A549 (cell line): ENCODE data around the gene GPANK1. TPM values are rescaled to one million over a fixed set of nuclear protein-coding genes. Genes with fewer than 3 reads are reported as not detected.

Experiments
- ATAC-seq, 2 experiments: fragments of 200-7000 bp in 1 of 2; fragments of >200 bp in 1 of 2; cut with Nextera tagmentation in 1 of 2; cut with Tn5 transposase in 1 of 2; 3 replicates each; pipeline versions ENCODE4 v1.8.0 to v1.9.1; 2018 to 2020; ENCODE audit warnings: mild to moderate bottlenecking in 1 of 2, moderate library complexity in 1 of 2
- CTCF ChIA-PET: fragments of 300-600 bp; sonication (Branson Sonifier 250); formaldehyde crosslinking; extraction: SDS; loops from one replicate; lab custom pipeline; 2021; ENCODE audit warnings: antibody characterized with exemption, inconsistent platforms; lab: Yijun Ruan, JAX
- POLR2A ChIA-PET: fragments of 350-600 bp; formaldehyde crosslinking; extraction: SDS; loops from one replicate; lab custom pipeline; 2021; ENCODE audit warnings: antibody characterized with exemption, inconsistent platforms; lab: Yijun Ruan, JAX
- DNase-seq, 2 experiments: peaks; one replicate each; pipeline versions ENCODE4 v3.0.0 to v3.0.0-alpha.2; 2011 to 2016; ENCODE audit warnings: low read depth in 1 of 2, low spot score in 1 of 2
- FAIRE-seq: peaks from 2 replicates; lab custom pipeline; 2011; peaks lifted over from hg19 to GRCh38; lab: Jason Lieb, UNC
- H3K27ac ChIP-seq, 2 experiments: fragments of >200 bp; sonication (Bioruptor Twin); formaldehyde crosslinking; 3 replicates each; pipeline ENCODE4 v1.5.1; 2016 to 2017
- H3K4me1 ChIP-seq: fragments of >200 bp; sonication (Bioruptor Twin); formaldehyde crosslinking; 3 replicates; pipeline ENCODE4 v1.6.1; 2016
- H3K4me2 ChIP-seq: fragments of >200 bp; sonication (Bioruptor Twin); formaldehyde crosslinking; 3 replicates; pipeline ENCODE4 v1.6.1; 2016
- H3K4me3 ChIP-seq: fragments of >200 bp; sonication (Bioruptor Twin); formaldehyde crosslinking; 3 replicates; pipeline ENCODE4 v1.5.1; 2016
- H3K9me3 ChIP-seq: fragments of >200 bp; sonication (Bioruptor Twin); formaldehyde crosslinking; 3 replicates; pipeline ENCODE4 v1.6.1; 2016
- BHLHE40 ChIP-seq: IDR thresholded peaks from 2 replicates; pipeline ENCODE4 v1.6.1; 2012; ENCODE audit warnings: low read depth, low read length, inconsistent platforms
- ESRRA ChIP-seq: fragments of 150-350 bp; IDR thresholded peaks from 2 replicates; pipeline ENCODE4 v1.6.1; 2014; ENCODE audit warnings: mild to moderate bottlenecking, low read length, borderline replicate concordance
- FOXS1 ChIP-seq: fragments of 250-450 bp; sonication (Bioruptor Pico); IDR thresholded peaks from 2 replicates; pipeline ENCODE4 v1.5.0; 2020; ENCODE audit warnings: mild to moderate bottlenecking, moderate library complexity
- HDAC2 ChIP-seq: fragments of 200-600 bp; sonication (generic); IDR thresholded peaks from 2 replicates; pipeline ENCODE4 v1.6.1; 2016
- HOXB5 ChIP-seq: fragments of 250-450 bp; sonication (Bioruptor Pico); IDR thresholded peaks from 2 replicates; pipeline ENCODE4 v1.5.0; 2020; ENCODE audit warnings: mild to moderate bottlenecking, moderate library complexity
- JUN ChIP-seq, 2 experiments: fragments of >200 bp; sonication (Bioruptor Twin); formaldehyde crosslinking; IDR thresholded peaks; 2 replicates in 1 of 2; 3 replicates in 1 of 2; pipeline ENCODE4 v1.6.1; 2016 to 2017
- KDM1A ChIP-seq: fragments of 200-600 bp; sonication (generic); IDR thresholded peaks from 2 replicates; pipeline ENCODE4 v1.6.1; 2016; ENCODE audit warnings: low read depth, mild to moderate bottlenecking
- KDM5A ChIP-seq: fragments of 200-600 bp; sonication (generic); IDR thresholded peaks from 2 replicates; pipeline ENCODE4 v1.6.1; 2016; ENCODE audit warnings: antibody characterized with exemption, mild to moderate bottlenecking
- MAZ ChIP-seq: fragments of 150-350 bp; IDR thresholded peaks from 2 replicates; pipeline ENCODE4 v1.6.1; 2014; ENCODE audit warnings: antibody characterized with exemption, low read depth, low read length, borderline replicate concordance
- NFE2L2 ChIP-seq: fragments of 150-350 bp; conservative IDR thresholded peaks from 2 replicates; pipeline ENCODE4 v1.6.1; 2014; ENCODE audit warnings: low read length
- RAD21 ChIP-seq, 2 experiments: fragments of >200 bp in 1 of 2; sonication (Bioruptor Twin) in 1 of 2; formaldehyde crosslinking in 1 of 2; IDR thresholded peaks in 1 of 2; conservative IDR thresholded peaks in 1 of 2; 2 replicates in 1 of 2; 3 replicates in 1 of 2; pipeline ENCODE4 v1.6.1; 2012 to 2018; ENCODE audit warnings: inconsistent platforms in 1 of 2
- RCOR1 ChIP-seq: fragments of 150-350 bp; IDR thresholded peaks from 2 replicates; pipeline ENCODE4 v1.6.1; 2014; ENCODE audit warnings: antibody characterized with exemption, low read length, low read depth
- TFCP2L1 ChIP-seq: fragments of 250-450 bp; sonication (Bioruptor Pico); IDR thresholded peaks from 2 replicates; pipeline ENCODE4 v1.5.0; 2021; ENCODE audit warnings: mild to moderate bottlenecking
- ZC3H11A ChIP-seq: fragments of 450-650 bp; IDR thresholded peaks from 2 replicates; pipeline ENCODE4 v1.6.1; 2014; ENCODE audit warnings: antibody characterized with exemption, mild to moderate bottlenecking
- ZNF302 ChIP-seq: fragments of 250-450 bp; sonication (Bioruptor Pico); IDR thresholded peaks from 2 replicates; pipeline ENCODE4 v1.9.0; 2021; ENCODE audit warnings: inconsistent platforms, mild to moderate bottlenecking, moderate library complexity
- WGBS: methylation state at CpG from one replicate; pipeline ENCODE4 v1.1.6; 2017; ENCODE audit errors: missing lambda C conversion rate; 5-methylcytosine and 5-hydroxymethylcytosine counted together
- polyA plus RNA-seq, 4 experiments: library from polyadenylated mRNA; depleted of rRNA in 3 of 4; stranded (reverse); fragments of >200 nt; fragmentation: RNase III in 1 of 4; extraction: RNeasy Plus Mini Kit Qiagen cat#74134 plus additional on column Dnase treatment in 1 of 4; gene quantifications; 2 replicates in 3 of 4; 3 replicates in 1 of 4; pipeline ENCODE4 v1.2.3, GENCODE V29; 2011 to 2017
- TF ChIP-seq, protein P1 (sequence below): fragments of 450-650 bp; IDR thresholded peaks from 2 replicates; pipeline ENCODE4 v1.6.1; 2014; ENCODE audit warnings: antibody characterized with exemption
- TF ChIP-seq, protein P2 (sequence below): fragments of 250-450 bp; sonication (Bioruptor Pico); IDR thresholded peaks from 2 replicates; pipeline ENCODE4 v1.5.0; 2021; ENCODE audit warnings: mild to moderate bottlenecking, moderate library complexity, borderline replicate concordance
- TF ChIP-seq, protein P3 (sequence below): fragments of >200 bp; sonication (Bioruptor Twin); formaldehyde crosslinking; IDR thresholded peaks from 3 replicates; pipeline ENCODE4 v1.6.1; 2016
- TF ChIP-seq, protein P4 (sequence below): fragments of 250-450 bp; sonication (Bioruptor Pico); IDR thresholded peaks from 2 replicates; pipeline ENCODE4 v1.5.0; 2020; ENCODE audit warnings: low read depth, mild to moderate bottlenecking, moderate library complexity
- TF ChIP-seq, protein P5 (sequence below): IDR thresholded peaks from 2 replicates; pipeline ENCODE4 v1.6.1; 2012

GPANK1 gene
- polyA plus RNA-seq, 2 of the 4 experiments (the other 2 are of a cell fraction), result 11.0 TPM

DNA sequence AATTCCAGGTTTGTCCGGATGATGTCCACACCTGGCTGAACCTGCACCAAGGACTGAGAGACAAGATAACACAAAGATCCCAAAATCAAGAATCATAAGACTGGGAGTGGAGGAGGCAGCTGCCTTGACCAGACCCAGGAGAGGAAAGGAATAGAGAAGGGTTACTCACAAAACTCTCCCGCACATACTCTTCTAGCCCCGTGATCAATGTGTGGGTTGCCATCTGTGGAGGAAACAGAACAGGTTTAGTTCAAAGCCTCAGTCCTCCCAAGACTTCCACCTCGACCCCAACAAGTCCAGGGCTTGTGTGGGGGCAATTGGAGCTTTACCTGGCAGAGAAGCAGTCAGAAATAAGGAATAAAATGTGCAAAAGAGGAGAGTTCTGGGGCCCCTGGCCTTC lies 23.4 kb downstream of the GPANK1 start:
- CTCF ChIA-PET, result no interaction called here
- DNase-seq, result no peak
- TF ChIP-seq BHLHE40 (no peak), KDM1A (no peak), RAD21 (conservative IDR thresholded peaks at IDR 0.05 in 1 of 2, IDR thresholded peaks at IDR 0.05 in 1 of 2) (no peak), RCOR1 (no peak), NFE2L2 (no peak), MAZ (no peak), KDM5A (no peak), FOXS1 (CRISPR knock-in tag) (no peak), ESRRA (no peak), TFCP2L1 (CRISPR knock-in tag) (no peak), HOXB5 (no peak), ZNF302 (CRISPR knock-in tag) (no peak)
- TF ChIP-seq, protein P1, sequence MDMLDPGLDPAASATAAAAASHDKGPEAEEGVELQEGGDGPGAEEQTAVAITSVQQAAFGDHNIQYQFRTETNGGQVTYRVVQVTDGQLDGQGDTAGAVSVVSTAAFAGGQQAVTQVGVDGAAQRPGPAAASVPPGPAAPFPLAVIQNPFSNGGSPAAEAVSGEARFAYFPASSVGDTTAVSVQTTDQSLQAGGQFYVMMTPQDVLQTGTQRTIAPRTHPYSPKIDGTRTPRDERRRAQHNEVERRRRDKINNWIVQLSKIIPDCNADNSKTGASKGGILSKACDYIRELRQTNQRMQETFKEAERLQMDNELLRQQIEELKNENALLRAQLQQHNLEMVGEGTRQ, result no peak
- TF ChIP-seq, protein P2, sequence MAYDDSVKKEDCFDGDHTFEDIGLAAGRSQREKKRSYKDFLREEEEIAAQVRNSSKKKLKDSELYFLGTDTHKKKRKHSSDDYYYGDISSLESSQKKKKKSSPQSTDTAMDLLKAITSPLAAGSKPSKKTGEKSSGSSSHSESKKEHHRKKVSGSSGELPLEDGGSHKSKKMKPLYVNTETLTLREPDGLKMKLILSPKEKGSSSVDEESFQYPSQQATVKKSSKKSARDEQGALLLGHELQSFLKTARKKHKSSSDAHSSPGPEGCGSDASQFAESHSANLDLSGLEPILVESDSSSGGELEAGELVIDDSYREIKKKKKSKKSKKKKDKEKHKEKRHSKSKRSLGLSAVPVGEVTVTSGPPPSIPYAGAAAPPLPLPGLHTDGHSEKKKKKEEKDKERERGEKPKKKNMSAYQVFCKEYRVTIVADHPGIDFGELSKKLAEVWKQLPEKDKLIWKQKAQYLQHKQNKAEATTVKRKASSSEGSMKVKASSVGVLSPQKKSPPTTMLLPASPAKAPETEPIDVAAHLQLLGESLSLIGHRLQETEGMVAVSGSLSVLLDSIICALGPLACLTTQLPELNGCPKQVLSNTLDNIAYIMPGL (CRISPR knock-in tag), result no peak
- TF ChIP-seq, protein P3, sequence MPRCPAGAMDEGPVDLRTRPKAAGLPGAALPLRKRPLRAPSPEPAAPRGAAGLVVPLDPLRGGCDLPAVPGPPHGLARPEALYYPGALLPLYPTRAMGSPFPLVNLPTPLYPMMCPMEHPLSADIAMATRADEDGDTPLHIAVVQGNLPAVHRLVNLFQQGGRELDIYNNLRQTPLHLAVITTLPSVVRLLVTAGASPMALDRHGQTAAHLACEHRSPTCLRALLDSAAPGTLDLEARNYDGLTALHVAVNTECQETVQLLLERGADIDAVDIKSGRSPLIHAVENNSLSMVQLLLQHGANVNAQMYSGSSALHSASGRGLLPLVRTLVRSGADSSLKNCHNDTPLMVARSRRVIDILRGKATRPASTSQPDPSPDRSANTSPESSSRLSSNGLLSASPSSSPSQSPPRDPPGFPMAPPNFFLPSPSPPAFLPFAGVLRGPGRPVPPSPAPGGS, result no peak
- TF ChIP-seq, protein P4, sequence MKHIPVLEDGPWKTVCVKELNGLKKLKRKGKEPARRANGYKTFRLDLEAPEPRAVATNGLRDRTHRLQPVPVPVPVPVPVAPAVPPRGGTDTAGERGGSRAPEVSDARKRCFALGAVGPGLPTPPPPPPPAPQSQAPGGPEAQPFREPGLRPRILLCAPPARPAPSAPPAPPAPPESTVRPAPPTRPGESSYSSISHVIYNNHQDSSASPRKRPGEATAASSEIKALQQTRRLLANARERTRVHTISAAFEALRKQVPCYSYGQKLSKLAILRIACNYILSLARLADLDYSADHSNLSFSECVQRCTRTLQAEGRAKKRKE (CRISPR knock-in tag), result no peak
- ATAC-seq, result no peak
- Histone ChIP-seq H3K4me1 (no peaks in the 10 kb centered on the region), H3K9me3 (no peaks in the 10 kb centered on the region), H3K4me3 (no peak overlapping the region), H3K4me2 (no peak overlapping the region), H3K27ac (no peak overlapping the region)
- no peak for FAIRE-seq
- WGBS, result 100% methylated on average over 4 of the region's 4 CpGs
- POLR2A ChIA-PET, result no interaction called here

DNA sequence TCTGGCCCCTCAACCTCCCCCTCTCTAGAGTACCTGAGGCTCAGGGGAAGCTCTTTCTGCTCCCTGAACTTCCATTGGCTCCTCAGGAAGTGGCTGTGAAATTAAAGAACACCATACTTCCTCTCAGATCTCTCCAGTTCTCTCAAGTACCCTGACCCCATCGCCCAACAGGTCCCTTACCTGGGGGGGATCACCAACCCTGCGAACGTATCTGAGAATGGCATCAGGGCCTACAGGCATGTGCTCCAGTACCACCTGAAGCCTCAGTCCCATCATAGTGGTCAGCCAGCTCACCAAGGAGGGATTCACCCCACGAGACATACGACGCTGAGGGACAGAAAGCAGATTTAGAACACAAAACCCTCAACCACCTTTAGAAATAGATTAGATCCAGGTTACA lies 24.2 kb downstream of the GPANK1 start:
- no peak overlapping the region for H3K27ac ChIP-seq
- CTCF ChIA-PET, result interaction anchor here (0.6 to 1.8 kb wide), 2 partner anchors 22 to 42 kb away, joined by 3 to 6 read pairs; no protein-coding TSS in a partner anchor
- 98% methylated on average over 5 of the region's 6 CpGs for whole genome bisulfite sequencing

DNA sequence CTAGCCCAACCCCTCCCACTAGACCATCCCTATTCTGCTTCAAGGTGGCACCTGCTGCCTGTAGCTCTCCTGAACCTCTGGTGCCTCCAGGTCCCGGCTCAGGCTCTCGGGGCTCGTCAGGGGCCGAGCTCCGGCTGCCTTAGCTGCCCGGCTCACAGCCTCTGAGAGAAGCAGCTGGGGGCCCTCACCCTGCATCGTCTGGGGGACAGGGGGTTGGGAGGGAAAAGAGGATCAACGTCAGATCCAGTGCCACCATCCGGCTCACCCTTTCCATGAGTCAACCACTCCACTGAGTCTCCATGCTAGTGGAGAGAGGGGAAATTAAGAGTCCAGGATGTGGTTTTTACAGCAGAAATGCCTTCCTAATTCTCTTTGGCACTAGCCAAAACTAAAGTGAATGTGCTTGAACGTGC lies 25.3 kb downstream of the GPANK1 start:
- Histone ChIP-seq H3K4me2 (no peak overlapping the region), H3K9me3 (no peaks in the 10 kb centered on the region), H3K27ac (no peak overlapping the region), H3K4me1 (no peaks in the 10 kb centered on the region), H3K4me3 (no peak overlapping the region)
- ATAC-seq (peak in 1 of 2 experiments; percentile 5; a peak in 1 of 6 replicates), DNase-seq (no peak), FAIRE-seq (no peak)
- ChIA-PET CTCF (interaction anchor here (1.8 kb wide), 2 partner anchors 14 to 41 kb away, joined by 4 to 6 read pairs; no protein-coding TSS in a partner anchor), POLR2A (interaction anchor here (0.7 to 0.9 kb wide), 2 partner anchors 13 to 18 kb away, joined by 3 to 4 read pairs; partner anchors contain the start of gene BAG6)
- 79% methylated on average over 4 of the region's 10 CpGs for WGBS
- TF ChIP-seq ZC3H11A, result no peak
- TF ChIP-seq, protein P2 (CRISPR knock-in tag), result no peak
- no peak for TF ChIP-seq HDAC2
- no peak for TF ChIP-seq TFCP2L1 (CRISPR knock-in tag)
- no peak for TF ChIP-seq JUN (IDR thresholded peaks at IDR 0.05)

More for the DNA sequence above, 24.2 kb downstream of the GPANK1 start:
- TF ChIP-seq, protein P5, sequence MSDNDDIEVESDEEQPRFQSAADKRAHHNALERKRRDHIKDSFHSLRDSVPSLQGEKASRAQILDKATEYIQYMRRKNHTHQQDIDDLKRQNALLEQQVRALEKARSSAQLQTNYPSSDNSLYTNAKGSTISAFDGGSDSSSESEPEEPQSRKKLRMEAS, result no peak
- POLR2A ChIA-PET, result no interaction called here
- DNase-seq, result no peak
- FAIRE-seq, result no peak
- Histone ChIP-seq H3K9me3 (no peaks in the 10 kb centered on the region), H3K4me3 (no peak overlapping the region), H3K4me2 (no peak overlapping the region), H3K4me1 (no peaks in the 10 kb centered on the region)
- ATAC-seq, result no peak
